ENCODE results near the gene YBX2.

YBX2 gene

DNA sequence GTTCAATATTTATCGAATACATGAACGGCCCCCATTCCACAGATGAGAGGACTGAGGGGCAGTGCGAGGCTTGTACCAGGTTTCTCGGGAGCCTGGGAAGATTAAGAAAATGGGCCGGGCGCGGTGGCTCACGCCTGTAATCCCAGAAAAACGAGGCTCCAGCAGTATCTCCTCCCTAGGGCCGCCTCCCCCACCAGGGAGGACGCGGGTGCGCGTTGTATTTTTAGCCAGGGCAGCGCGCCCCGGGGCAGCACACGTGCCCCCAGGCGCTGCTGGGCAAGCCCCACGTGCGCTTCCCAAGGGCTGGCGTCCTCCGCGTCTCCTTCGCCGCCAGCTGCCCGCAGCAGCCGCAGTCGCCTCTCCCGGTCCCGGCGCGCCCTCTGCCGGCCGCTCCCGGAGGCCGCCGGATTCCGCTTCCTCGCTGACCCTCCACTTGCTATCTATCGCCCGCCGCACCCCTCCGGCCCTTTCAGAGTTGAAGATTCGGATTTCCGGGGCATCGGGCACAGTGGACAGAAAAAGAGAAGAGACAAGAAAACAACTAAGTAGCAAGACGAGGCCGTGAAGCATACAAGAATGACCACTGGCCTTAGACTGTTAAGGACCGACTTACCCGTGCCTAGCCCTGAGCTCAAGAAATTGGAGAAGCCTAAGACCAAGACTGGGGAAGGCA is 1.9 kb upstream of the YBX2 start:
- ATAC-seq = peak; percentile 51

DNA sequence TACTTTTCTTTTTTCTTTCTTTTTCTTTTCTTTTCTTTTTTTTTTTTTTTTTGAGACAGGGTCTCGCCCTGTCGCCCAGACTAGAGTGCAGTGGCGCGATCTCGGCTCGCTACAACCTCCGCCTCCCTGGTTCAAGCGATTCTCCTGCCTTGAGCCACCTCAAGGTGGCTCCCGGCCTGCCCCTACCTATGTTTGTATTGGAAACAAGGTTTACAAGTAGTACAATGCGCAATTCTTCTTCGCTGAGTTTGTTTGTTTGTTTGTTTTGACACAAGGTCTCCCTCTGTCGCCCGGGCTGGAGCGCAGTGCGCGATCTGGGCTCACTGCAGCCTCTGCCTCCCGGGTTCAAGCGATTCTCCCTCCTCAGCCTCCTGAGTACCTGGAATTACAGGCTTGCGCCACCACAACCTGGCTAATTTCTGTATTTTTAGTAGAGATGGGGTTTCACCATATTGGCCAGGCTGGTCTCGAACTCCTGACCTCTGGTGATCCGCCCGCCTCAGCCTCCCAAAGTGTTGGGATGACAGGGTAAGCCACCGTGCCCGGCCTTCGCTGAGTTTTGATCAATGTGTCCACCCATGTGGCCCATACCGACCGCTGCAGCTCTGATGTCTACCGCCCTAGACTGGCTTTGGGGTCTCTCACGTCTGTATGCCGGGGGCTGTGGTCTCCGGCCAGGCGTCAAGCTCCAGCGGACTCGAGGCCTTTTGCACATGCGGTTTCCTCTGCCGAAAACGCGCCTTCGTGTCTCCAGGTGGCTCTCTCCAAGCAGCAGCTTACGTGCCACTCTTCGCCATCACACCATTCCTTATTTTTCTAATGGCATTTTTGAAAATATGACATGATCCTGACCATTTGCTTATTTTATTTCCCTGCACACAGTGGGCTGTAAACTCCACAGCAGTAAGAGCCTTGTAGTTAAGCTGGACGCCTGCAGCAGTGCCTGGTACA is 1.1 kb upstream of the YBX2 start:
- DNase-seq = no peak
- no peak for ATAC-seq

More for the DNA sequence above, 1.9 kb upstream of the YBX2 start:
- peak; percentile 84 for DNase-seq

DNA sequence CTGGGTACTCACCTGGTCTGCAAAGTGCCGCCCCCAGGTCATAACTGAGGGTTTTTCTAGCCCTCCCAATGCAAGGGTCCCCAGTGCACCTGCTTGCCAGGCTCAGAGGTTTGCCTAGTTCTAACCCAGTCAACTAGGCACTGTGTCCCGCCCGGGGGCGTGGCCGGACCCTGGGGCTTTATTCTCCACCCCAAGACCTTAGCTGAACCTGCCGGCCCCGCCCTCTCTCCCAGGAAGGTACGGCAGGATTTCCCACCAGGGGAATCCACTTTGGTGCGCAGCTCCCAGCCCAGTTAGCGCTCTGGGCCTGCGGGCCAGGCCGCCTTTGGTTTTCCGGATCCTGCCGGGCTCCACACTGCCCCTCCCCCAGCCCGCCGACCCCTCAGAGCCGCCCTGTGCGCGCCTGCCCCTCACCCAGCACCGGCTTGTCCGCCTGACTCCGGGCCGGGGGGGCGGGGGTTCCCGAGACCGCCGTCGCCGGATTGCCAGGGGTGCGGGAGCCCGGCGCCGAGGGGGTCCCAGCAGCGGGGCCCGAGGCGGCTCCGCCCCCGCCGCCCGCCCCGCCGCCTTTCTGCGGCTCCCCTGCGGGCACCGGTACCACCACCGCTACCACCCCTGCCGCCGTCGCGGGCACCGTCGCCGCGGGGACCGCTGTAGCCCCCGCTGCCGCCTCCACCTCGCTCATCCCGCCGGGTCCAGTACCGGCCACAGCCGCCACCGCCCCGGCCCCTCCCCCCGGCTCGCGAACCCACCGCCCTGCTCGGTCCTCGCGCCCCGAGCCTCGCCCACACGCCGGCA is 424 bp downstream of the YBX2 start:
- ATAC-seq (no peak), DNase-seq (no peak)

DNA sequence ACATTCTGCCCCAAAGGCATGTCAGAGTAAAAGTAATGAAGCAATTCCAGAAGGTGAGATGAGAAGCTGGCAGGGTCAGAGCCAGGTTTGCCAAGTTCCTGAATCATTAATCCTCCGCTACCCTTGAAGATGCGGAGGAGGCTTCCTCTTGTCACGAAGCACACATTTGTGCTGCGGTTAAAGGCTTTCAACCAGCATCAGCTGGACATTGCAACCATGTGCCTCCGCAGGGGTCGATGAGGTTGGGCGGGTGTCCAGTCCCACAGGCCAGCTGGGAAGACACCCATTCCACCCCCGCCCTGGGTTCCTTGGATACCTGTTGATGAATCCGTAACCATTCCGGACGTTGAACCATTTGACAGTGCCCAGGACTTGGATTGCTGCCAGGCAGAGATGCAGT is 1.3 kb downstream of the YBX2 start:
- ATAC-seq (no peak), DNase-seq (no peak)

DNA sequence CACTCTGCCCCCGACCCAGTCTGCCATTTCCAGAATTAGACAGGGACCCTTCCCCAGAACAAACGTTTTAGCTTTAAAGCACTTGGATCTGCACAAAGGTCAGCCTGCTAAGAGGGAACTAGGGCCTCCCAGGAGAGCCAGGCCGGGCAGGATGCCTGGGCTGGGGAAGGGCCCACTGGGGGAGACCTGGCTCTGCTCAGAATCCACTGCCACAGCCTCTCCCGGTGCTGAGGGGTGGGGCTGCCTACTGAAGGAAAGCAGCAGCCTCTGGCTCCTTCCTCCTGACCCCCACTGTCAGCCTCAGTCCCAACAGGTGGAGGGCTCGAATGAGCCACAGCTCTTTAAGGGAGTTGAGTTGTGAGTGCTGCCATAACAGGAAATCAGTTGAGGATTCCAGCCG is 1.7 kb downstream of the YBX2 start:
- ATAC-seq (no peak), DNase-seq (no peak)

DNA sequence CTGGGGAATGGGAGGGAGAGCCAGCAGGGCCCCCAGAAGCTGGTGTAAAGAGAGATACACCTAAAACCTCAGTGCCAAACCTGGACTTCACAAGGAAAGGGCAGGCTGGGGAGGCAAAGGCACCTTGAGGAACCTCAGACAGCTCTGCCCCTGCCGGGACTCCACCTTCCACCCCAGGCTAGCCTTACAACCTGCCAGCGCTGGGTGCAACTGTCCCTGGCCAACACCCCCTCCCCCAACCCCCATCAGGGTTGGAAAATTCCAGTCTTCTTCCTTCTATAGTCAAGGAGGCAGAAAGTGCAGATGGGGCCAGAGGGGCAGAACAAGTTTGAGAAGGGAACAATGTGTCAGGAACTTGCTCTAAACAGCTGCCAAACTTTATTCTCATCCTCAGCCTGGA is 2.2 kb downstream of the YBX2 start:
- DNase-seq = no peak
- no peak for ATAC-seq

DNA sequence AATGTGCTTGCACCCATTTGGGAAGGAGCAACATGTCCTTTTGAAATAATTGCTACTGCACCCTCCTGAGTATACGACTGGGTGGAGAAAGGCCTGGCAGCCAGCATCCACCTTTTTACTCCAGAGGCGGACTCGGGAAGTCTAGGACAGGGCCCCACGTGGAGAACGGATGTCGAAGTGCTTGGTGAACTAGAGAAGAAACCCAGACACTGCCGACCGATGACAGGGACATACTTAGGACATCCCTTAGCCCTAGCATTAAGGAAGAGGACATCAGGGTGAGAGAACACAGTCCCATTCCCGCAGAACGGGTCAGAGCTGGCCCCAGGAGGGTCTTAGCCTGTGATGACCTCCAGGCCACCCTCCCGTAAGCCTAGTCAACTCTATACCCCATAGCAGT is 3.8 kb downstream of the YBX2 start:
- DNase-seq (no peak), ATAC-seq (no peak)

DNA sequence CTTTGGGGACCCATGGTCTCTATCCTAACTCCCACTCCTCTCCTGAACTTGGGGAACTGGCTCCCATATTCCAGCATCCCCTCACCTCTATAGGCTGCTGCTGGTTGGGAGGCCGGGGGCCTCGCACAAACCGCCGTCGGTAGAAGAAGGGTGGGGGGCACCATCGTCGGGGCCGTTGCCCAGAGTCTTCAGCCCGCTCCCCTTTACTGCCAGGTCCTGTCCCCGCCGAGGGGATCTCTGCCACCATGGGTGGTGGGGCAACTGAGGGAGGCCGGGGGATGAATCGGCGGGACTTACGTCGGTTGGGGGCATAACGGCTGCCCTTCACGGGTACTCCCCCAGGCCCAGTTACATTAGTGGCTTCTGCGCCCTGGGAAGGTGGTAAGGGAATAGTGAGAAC is 4.3 kb downstream of the YBX2 start:
- ATAC-seq = no peak
- no peak for DNase-seq

DNA sequence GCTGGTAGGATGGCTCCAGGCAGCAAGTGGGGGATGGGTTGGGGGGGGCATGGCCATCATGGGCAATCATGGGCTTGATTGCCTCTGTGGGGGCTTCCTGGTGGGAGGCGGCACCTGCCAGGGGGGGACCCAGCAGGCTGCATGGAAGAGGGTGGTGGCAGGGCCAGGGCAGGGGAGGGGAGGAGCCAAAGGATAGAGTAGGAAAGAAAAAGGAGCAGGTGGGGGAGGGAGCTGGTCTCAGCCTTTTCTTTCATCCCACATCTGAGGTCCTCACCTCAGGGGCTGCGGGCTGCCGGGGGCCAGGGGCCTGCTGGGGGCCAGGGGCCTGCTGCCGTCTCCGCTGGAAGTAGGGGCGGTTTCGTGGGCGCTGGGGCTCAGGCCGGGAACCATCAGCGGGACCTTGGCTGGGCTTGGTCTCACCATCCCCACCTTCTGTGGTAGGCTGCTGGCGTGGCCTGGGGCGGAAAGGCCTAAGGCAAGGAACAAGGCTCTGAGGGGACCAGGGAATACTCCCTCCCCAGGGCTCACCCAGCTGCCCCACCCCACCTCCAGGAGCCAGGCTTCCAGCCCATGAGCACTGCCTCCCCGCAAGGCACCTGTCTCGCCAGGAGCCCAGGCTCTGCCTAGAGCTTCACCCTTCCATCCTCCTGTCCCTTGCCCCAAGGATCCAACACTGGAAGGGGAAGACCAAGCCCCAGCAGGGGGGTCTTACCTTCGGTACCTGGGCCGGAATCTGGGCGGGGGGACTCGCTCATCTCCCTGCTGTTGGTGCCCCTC is 5.0 kb downstream of the YBX2 start:
- no peak for DNase-seq
- no peak for ATAC-seq

DNA sequence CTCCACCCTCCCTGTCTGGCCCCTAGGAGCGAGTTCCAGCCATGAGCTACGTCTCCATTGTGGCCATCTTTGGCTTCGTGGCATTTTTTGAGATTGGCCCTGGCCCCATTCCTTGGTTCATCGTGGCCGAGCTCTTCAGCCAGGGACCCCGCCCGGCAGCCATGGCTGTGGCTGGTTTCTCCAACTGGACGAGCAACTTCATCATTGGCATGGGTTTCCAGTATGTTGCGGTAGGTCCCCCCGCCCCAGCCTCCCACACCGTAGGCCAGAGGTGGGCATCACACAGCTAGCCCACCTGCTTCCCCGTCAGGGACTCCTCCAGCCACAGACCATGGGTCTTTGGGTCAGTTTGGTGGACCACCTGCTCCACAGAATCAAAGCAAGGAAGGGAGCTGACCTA is 8.8 kb downstream of the YBX2 start:
- ATAC-seq = no peak

DNA sequence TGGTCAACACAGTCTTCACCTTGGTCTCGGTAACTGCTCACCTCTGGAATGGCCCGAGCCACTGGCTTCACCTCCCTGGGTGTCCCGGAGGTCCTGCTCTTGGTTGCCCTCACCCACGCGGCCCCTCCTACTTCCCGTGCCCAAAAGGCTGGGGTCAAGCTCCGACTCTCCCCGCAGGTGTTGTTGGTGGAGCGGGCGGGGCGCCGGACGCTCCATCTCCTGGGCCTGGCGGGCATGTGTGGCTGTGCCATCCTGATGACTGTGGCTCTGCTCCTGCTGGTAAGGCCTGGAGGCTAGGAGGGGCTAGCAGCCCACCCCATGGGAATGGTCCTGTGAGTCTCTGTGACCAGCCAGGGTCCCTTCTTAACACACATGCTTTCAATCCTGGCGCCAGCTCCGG is 9.5 kb downstream of the YBX2 start:
- DNase-seq (no peak), ATAC-seq (no peak)

More for the DNA sequence above, 8.8 kb downstream of the YBX2 start:
- no peak for DNase-seq

DNA sequence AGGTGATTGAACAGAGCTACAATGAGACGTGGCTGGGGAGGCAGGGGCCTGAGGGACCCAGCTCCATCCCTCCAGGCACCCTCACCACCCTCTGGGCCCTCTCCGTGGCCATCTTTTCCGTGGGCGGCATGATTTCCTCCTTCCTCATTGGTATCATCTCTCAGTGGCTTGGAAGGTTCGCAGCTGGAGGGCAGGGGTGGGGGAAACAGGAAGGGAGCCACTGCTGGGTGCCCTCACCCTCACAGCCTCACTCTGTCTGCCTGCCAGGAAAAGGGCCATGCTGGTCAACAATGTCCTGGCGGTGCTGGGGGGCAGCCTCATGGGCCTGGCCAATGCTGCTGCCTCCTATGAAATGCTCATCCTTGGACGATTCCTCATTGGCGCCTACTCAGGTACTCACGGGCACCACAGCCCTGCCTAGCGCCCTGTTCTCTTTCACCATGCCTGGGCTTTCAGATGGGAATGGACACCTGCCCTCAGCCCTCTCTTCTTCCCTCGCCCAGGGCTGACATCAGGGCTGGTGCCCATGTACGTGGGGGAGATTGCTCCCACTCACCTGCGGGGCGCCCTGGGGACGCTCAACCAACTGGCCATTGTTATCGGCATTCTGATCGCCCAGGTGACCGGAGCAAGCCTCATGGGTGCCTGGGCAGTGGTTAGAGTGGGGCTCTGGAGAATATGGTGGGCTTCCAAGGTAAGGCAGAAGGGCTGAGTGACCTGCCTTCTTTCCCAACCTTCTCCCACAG is 10.8 kb downstream of the YBX2 start:
- DNase-seq (no peak), ATAC-seq (no peak)

DNA sequence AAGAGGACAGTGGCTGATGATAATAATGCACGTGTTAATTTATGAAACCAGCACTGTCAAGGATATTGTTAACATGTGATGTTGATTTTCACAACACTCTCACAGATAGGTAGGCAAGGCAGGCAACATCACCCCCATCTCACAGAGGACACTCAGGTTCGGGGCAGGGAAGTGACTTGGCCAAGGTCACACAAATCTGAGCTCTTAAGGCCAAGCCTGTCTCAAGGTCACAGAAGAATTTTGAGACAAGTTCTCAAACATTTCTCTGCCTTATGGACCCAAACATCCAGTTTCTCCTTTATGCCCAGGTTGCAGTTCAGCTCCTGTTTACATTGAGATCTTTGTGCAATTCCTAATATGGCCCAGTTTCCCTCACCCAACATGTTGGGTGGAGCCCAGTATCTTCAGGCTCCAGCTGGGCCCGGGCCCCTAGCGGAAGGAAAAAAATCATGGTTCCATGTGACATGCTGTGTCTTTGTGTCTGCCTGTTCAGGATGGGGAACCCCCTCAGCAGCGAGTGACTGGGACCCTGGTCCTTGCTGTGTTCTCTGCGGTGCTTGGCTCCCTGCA is 11.6 kb downstream of the YBX2 start:
- DNase-seq (no peak), ATAC-seq (no peak)

DNA sequence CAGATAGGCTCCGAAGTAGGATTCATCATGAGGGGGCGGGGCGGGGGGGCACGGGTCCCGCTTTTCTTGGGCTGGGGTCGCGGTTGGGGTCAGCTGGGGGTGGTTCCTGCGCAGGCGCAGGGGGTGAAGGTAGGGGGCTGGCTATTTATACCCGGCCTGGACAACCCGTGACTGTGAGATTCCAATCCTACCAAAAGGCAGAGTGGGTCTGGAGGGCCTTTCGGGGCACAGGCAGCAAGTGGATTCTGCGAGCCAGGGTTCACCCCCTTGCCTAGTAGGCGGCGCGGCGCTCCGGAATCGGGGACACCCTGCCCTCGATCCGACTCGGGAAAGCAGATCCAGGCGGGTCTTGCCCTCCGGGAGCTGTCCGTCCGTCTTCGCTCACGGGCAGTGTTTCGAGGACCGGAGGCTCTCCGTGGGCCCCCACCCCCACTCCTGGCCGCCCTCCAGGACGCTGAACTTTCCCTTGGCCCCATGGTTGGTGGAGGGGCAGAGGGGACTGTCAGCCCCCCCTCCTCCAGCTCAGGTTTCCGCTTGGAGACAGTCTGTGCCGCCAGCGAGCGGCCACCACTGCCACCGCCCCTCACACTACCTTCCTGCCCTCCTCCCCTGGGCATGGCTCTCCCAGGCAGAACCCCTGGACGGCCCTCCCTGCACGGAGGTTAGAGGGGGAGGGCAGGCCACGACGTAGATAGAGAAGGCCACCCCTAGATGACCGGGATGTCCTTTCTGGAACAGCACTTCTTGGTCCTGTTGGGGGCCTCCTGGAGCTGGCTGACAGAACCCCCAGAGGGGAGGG is 12.3 kb downstream of the YBX2 start:
- ATAC-seq = no peak
- no peak for DNase-seq

DNA sequence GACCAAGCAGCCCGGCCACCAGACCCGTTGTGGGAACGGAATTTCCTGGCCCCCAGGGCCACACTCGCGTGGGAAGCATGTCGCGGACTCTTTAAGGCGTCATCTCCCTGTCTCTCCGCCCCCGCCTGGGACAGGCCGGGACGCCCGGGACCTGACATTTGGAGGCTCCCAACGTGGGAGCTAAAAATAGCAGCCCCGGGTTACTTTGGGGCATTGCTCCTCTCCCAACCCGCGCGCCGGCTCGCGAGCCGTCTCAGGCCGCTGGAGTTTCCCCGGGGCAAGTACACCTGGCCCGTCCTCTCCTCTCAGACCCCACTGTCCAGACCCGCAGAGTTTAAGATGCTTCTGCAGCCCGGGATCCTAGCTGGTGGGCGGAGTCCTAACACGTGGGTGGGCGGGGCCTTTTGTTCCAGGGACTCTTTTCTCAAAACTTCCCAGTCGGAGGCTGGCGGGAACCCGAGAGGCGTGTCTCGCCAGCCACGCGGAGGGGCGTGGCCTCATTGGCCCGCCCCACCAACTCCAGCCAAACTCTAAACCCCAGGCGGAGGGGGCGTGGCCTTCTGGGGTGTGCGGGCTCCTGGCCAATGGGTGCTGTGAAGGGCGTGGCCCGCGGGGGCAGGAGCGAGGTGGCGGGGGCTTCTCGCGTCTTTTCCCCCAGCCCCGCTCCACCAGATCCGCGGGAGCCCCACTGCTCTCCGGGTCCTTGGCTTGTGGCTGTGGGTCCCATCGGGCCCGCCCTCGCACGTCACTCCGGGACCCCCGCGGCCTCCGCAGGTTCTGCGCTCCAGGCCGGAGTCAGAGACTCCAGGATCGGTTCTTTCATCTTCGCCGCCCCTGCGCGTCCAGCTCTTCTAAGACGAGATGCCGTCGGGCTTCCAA is 13.1 kb downstream of the YBX2 start, which contains the start of gene SLC2A4:
TSS of gene SLC2A4 (plus strand) at position 645 of the 879 bp plus-strand sequence. CDS start at position 862, 217 bp downstream.
- DNase-seq = peak; percentile 96
- ATAC-seq = peak; percentile 80

DNA sequence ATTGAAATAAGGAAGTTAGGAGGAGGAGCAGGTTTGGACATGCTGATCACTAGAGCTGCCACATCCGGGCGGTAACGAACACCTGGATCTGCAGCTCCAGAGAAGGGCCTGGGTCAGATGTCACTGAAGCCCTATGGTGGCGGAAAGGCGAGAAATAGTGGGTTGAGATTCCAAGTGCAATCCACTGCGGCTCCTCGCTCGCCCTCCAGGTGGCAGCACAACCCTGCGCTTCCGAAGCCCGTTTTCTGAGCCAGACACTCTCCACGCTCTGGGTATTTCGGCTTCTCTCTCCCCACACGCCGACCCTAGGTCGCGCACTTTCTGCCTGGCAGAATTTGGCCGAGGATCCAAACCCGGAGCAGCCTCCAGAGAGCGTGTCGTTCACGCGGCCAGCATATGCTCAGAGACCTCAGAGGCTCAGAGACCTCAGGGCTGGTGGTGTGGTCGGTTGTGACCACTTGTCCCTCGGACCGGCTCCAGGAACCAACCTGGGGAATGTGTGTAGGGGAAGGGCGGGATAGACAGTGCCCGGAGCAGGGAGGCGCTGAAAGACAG is 13.8 kb downstream of the YBX2 start:
- ATAC-seq = peak; percentile 82
- DNase-seq = peak; percentile 89

DNA sequence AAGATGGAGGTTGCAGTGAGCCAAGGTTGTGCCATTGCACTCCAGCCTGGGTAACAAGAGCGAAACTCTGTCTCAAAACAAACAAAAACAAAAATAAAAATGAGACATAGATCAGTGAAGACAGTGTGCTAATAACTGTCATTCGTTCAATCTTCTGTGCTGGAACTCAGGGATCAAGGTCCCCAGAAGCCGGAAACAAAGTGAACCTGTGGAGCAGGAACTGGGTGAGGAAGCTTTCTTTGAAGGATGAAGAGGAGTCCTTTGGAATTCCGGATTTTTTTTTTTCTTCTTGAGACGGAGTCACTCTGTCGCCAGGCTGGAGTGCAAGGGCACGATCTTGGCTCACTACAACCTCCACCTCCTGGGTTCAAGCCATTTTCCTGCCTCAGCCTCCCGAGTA is 15.0 kb downstream of the YBX2 start:
- ATAC-seq = no peak

DNA sequence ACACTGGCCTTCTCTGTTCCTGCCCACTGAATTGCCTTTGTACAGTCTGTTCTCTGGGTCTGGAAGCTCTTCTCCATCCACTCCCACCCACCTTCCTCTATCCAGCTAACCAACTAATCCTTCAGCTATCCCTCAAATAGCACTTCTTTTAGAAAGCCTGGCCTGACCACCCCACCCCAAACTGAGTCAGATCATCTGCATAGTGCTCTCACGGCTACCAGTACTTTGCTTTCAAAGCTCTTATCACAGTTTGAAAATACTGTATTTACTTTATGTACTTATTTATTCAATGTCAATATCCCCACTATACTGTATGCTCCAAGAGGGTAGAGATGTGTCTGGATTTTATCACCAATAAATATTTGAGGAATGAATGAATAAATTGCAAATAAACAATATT is 27.7 kb downstream of the YBX2 start:
- no peak for DNase-seq
- no peak for ATAC-seq

More for the DNA sequence above, 15.0 kb downstream of the YBX2 start:
- DNase-seq = no peak

DNA sequence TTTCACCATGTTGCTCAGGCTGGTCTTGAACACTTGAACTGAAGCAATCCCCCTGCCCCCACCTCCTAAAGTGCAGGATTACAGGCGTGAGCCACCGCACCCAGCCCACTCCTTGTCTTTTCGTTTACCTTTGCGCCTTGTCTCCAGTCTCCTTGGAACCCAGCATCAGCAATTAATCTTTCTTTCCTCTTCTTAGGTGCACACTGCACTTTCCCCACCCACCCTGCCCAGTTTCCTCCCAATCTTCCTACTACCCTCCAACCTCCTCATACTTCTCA is 30.7 kb downstream of the YBX2 start:
- DNase-seq = no peak
- ATAC-seq = no peak

Measured in stimulated activated naive CD8-positive, alpha-beta T cell treated with anti-CD3 and anti-CD28 coated beads, Interleukin-15, Interleukin-2, amounts not matched to agents 100 U/mL and 50 U/mL, for 24 hours (primary cell).